IMR-90 (cell line): ENCODE results near the gene ATXN1. TPM values are rescaled to one million over a fixed set of nuclear protein-coding genes. Genes with fewer than 3 reads are reported as not detected.

ENCODE experiments used
- ATAC-seq: fragments of 200-7000 bp; cut with Tn5 transposase; 2 replicates; pipeline ENCODE4 v1.9.1; 2020; ENCODE audit warnings: low read depth, mild to moderate bottlenecking, moderate library complexity
- BruUV-seq: library from RNA; stranded (reverse); fragments of 400-500 nt; replicated peaks from 2 replicates; lab custom pipeline; 2021; lab: Mats Ljungman, UMichigan
- CTCF ChIA-PET: fragments of 300-600 bp; formaldehyde crosslinking; extraction: SDS; loops from one replicate; lab custom pipeline; 2021; ENCODE audit warnings: antibody characterized with exemption; lab: Yijun Ruan, JAX
- POLR2A ChIA-PET: fragments of 300-600 bp; sonication (Branson Sonifier 250); formaldehyde crosslinking; loops from one replicate; lab custom pipeline; 2022; ENCODE audit warnings: antibody characterized with exemption; ENCODE audit not compliant: unreplicated experiment; lab: Charles Lee
- DNase-seq: peaks from one replicate; pipeline ENCODE4 v3.0.0; 2013
- H2AFZ ChIP-seq: replicated peaks from 2 replicates; pipeline ENCODE3; 2013; ENCODE audit warnings: low read length, mild to moderate bottlenecking; ENCODE audit not compliant: poor library complexity
- H2AK5ac ChIP-seq: 2 replicates; pipeline ENCODE4 v1.6.1; 2013; ENCODE audit warnings: low read depth, low read length, inconsistent platforms
- H2AK9ac ChIP-seq: replicated peaks from 2 replicates; pipeline ENCODE3; 2013; ENCODE audit warnings: mild to moderate bottlenecking, low read depth, low read length, moderate library complexity; ENCODE audit not compliant: poor library complexity
- H2BK120ac ChIP-seq: 2 replicates; pipeline ENCODE4 v1.6.1; 2013; ENCODE audit warnings: low read depth, low read length, inconsistent platforms
- H2BK15ac ChIP-seq: 3 replicates; pipeline ENCODE4 v1.6.1; 2013; ENCODE audit warnings: low read depth, low read length, inconsistent platforms
- H2BK20ac ChIP-seq: 2 replicates; pipeline ENCODE4 v1.6.1; 2013; ENCODE audit warnings: low read depth, mild to moderate bottlenecking, inconsistent platforms, low read length, moderate library complexity
- H2BK5ac ChIP-seq: 2 replicates; pipeline ENCODE4 v1.6.1; 2013; ENCODE audit warnings: mild to moderate bottlenecking, low read depth, low read length, inconsistent platforms; ENCODE audit not compliant: poor library complexity, severe bottlenecking
- H3K14ac ChIP-seq: replicated peaks from 2 replicates; pipeline ENCODE4 v1.6.1; 2013; ENCODE audit warnings: low read depth, low read length, inconsistent platforms
- H3K18ac ChIP-seq: 2 replicates; pipeline ENCODE4 v1.6.1; 2013; ENCODE audit warnings: low read depth, low read length, control low read depth
- H3K23ac ChIP-seq: 2 replicates; pipeline ENCODE4 v1.6.1; 2013; ENCODE audit warnings: low read depth, low read length, inconsistent platforms
- H3K27ac ChIP-seq: 2 replicates; pipeline ENCODE4 v1.5.1; 2013; ENCODE audit warnings: mild to moderate bottlenecking, control low read depth, low read length; ENCODE audit not compliant: insufficient read depth
- H3K27me3 ChIP-seq: 2 replicates; pipeline ENCODE4 v1.6.1; 2013; ENCODE audit warnings: low read length; ENCODE audit not compliant: control insufficient read depth, insufficient read depth
- H3K36me3 ChIP-seq: 2 replicates; pipeline ENCODE4 v1.6.1; 2013; ENCODE audit warnings: low read length, mixed read lengths; ENCODE audit not compliant: control insufficient read depth, insufficient read depth
- H3K4ac ChIP-seq: 2 replicates; pipeline ENCODE4 v1.6.1; 2013; ENCODE audit warnings: low read depth, low read length, inconsistent platforms
- H3K4me1 ChIP-seq: 2 replicates; pipeline ENCODE4 v1.6.1; 2013; ENCODE audit warnings: low read length, mixed read lengths; ENCODE audit not compliant: control insufficient read depth, insufficient read depth
- H3K4me2 ChIP-seq: 2 replicates; pipeline ENCODE4 v1.6.1; 2013; ENCODE audit warnings: low read depth, mild to moderate bottlenecking, control low read depth, low read length, moderate library complexity
- H3K4me3 ChIP-seq: 2 replicates; pipeline ENCODE4 v1.5.1; 2013; ENCODE audit warnings: low read depth, mild to moderate bottlenecking, control low read depth, low read length, moderate library complexity; ENCODE audit not compliant: insufficient read depth
- H3K56ac ChIP-seq: 2 replicates; pipeline ENCODE4 v1.6.1; 2013; ENCODE audit warnings: low read length, inconsistent platforms; ENCODE audit not compliant: insufficient read depth; ENCODE audit errors: extremely low read depth
- H3K79me1 ChIP-seq, 2 experiments: 2 replicates each; pipeline ENCODE4 v1.6.1; 2013; ENCODE audit warnings: low read length in 2 of 2, inconsistent platforms in 1 of 2, low read depth in 1 of 2
- H3K9ac ChIP-seq: 2 replicates; pipeline ENCODE4 v1.6.1; 2013; ENCODE audit warnings: low read depth, low read length, control low read depth
- H3K9me1 ChIP-seq: 2 replicates; pipeline ENCODE4 v1.6.1; 2013; ENCODE audit warnings: low read length, inconsistent platforms; ENCODE audit not compliant: insufficient read depth
- H3K9me3 ChIP-seq: 2 replicates; pipeline ENCODE4 v1.6.1; 2013; ENCODE audit warnings: low read length; ENCODE audit not compliant: control insufficient read depth, insufficient read depth
- H4K20me1 ChIP-seq: 2 replicates; pipeline ENCODE4 v1.6.1; 2013; ENCODE audit warnings: low read length, inconsistent platforms; ENCODE audit not compliant: insufficient read depth
- H4K5ac ChIP-seq: 2 replicates; pipeline ENCODE4 v1.6.1; 2013; ENCODE audit warnings: mild to moderate bottlenecking, low read depth, low read length, control low read depth
- H4K8ac ChIP-seq, 2 experiments: 2 replicates each; pipeline ENCODE4 v1.6.1; 2013; ENCODE audit warnings: low read depth in 2 of 2, low read length in 2 of 2, control low read depth in 1 of 2, inconsistent platforms in 1 of 2
- H4K91ac ChIP-seq: 2 replicates; pipeline ENCODE4 v1.6.1; 2013; ENCODE audit warnings: low read depth, low read length, inconsistent platforms; ENCODE audit not compliant: insufficient read depth
- ELK1 ChIP-seq: fragments of 150-350 bp; IDR thresholded peaks from 2 replicates; pipeline ENCODE4 v1.6.1; 2016; ENCODE audit warnings: low read depth, mild to moderate bottlenecking, low read length, moderate library complexity, borderline replicate concordance
- MAZ ChIP-seq: IDR thresholded peaks from 2 replicates; pipeline ENCODE4 v1.6.1; 2012; ENCODE audit warnings: low read depth, mild to moderate bottlenecking, low read length, improper control_type of control experiment, moderate library complexity, borderline replicate concordance
- MXI1 ChIP-seq: IDR thresholded peaks from 2 replicates; pipeline ENCODE4 v1.6.1; 2012; ENCODE audit warnings: low read depth, mild to moderate bottlenecking, low read length, moderate library complexity, borderline replicate concordance
- NFE2L2 ChIP-seq: fragments of 150-350 bp; IDR thresholded peaks from 2 replicates; pipeline ENCODE4 v1.6.1; 2016; ENCODE audit warnings: low read depth, mild to moderate bottlenecking, low read length
- POLR2A ChIP-seq: IDR thresholded peaks from 2 replicates; pipeline ENCODE4 v1.6.1; 2012; ENCODE audit warnings: mild to moderate bottlenecking, low read depth, low read length
- RAD21 ChIP-seq: IDR thresholded peaks from 2 replicates; pipeline ENCODE4 v1.6.1; 2012; ENCODE audit warnings: low read length, improper control_type of control experiment
- RFX5 ChIP-seq: IDR thresholded peaks from 2 replicates; pipeline ENCODE4 v1.8.0; 2012; ENCODE audit warnings: low read depth, mild to moderate bottlenecking, low read length, moderate library complexity
- SMC3 ChIP-seq: fragments of 150-350 bp; IDR thresholded peaks from 2 replicates; pipeline ENCODE4 v1.6.1; 2016; ENCODE audit warnings: low read depth, mild to moderate bottlenecking, antibody characterized with exemption, low read length, moderate library complexity
- WGBS, 2 experiments: methylation state at CpG; one replicate each; pipeline versions ENCODE4 v1.1.5 to v1.1.7; 2013; ENCODE audit warnings: missing lambda C conversion rate in 2 of 2; ENCODE audit not compliant: insufficient read length in 1 of 2; ENCODE audit errors: extremely low coverage in 2 of 2; 5-methylcytosine and 5-hydroxymethylcytosine counted together
- dilution Hi-C: fragments of 300-500 bp; cut with HindIII; formaldehyde crosslinking; loops from one replicate; pipeline ENCODE4 v1.14.3; 2018; ENCODE audit warnings: low sequenced_read_pairs; ENCODE audit not compliant: unreplicated experiment
- in situ Hi-C: fragments of 300-500 bp; cut with MboI; formaldehyde crosslinking; loops from 3 replicates; pipeline ENCODE4 v1.14.3; 2019; ENCODE audit warnings: low sequenced_read_pairs, inconsistent platforms, mixed read lengths
- intact Hi-C: fragments of 100-400 bp; cut with micrococcal nuclease; formaldehyde crosslinking; loops from 2 replicates; pipeline ENCODE4 v1.10.0; 2022
- polyA plus RNA-seq, 3 experiments: library from polyadenylated mRNA; depleted of rRNA; stranded (reverse); fragments of >200 nt; gene quantifications; 2 replicates each; pipeline ENCODE4 v1.2.3, GENCODE V29; 2012; ENCODE audit warnings: low replicate concordance in 1 of 3
- total RNA-seq: library from RNA; depleted of rRNA; stranded (reverse); fragments of >200 nt; gene quantifications from 2 replicates; pipeline ENCODE4 v1.2.3, GENCODE V29; 2012

ATXN1 gene
- total and polyA plus RNA-seq, 2 of the 4 experiments (the other 2 are of a cell fraction), result 7.3 to 11.1 TPM

GRCh38 chr6:16570946-16571345, 190.3 kb downstream of the ATXN1 start:
- dilution Hi-C loops (no loop called here), intact Hi-C loops (no loop called here), in situ Hi-C loops (no loop called here)
- H2AK5ac ChIP-seq, result no peak overlapping the region
- no peak overlapping the region for H3K27ac ChIP-seq
- no TSS peak for BruUV-seq
- H2AK9ac ChIP-seq, result no peak overlapping the region
- no CpG with 5 or more reads among the region's 1 CpG for WGBS, 2 experiments
- H3K9me1 ChIP-seq, result 0 out of 2 replicates have a peak, but pooled peaks cover 5% of the 10 kb centered on the region
- no peak overlapping the region for H2BK5ac ChIP-seq
- H3K18ac ChIP-seq, result no peak overlapping the region
- no peak overlapping the region for H3K4ac ChIP-seq
- H3K14ac ChIP-seq, result no peak overlapping the region
- no peak overlapping the region for H2BK120ac ChIP-seq
- no peaks in the 10 kb centered on the region for H3K27me3 ChIP-seq
- no peak for ATAC-seq
- no peaks in the 10 kb centered on the region for H3K9me3 ChIP-seq
- H4K20me1 ChIP-seq, result no peaks in the 10 kb centered on the region
- H2AFZ ChIP-seq, result no peak overlapping the region
- H3K9ac ChIP-seq, result no peak overlapping the region
- no peak overlapping the region for H2BK15ac ChIP-seq
- ChIA-PET CTCF (no interaction called here), POLR2A (no interaction called here)
- H3K56ac ChIP-seq, result no peak overlapping the region
- H3K4me2 ChIP-seq, result no peak overlapping the region
- H4K91ac ChIP-seq, result no peak overlapping the region
- H2BK20ac ChIP-seq, result no peak overlapping the region
- peaks cover 5% of the 10 kb centered on the region; the same call in 1 of the 2 replicates for H3K36me3 ChIP-seq
- peaks cover 4 to 9% of the 10 kb centered on the region in 2 experiments; a peak in 3 of 4 replicates for H3K79me1 ChIP-seq
- no peak for DNase-seq
- no peaks in the 10 kb centered on the region; the same call in 1 of the 2 replicates for H3K4me1 ChIP-seq
- no peak overlapping the region for H3K4me3 ChIP-seq
- no peak for TF ChIP-seq RFX5
- TF ChIP-seq RAD21, result no peak
- TF ChIP-seq ELK1, result no peak
- no peak for TF ChIP-seq NFE2L2
- TF ChIP-seq MAZ, result no peak
- no peak for TF ChIP-seq SMC3
- TF ChIP-seq POLR2A, result no peak
- no peak for TF ChIP-seq MXI1
- no peak overlapping the region for H3K23ac ChIP-seq
- no peak overlapping the region for H4K5ac ChIP-seq
- no peak overlapping the region for H4K8ac ChIP-seq
